Stimulated activated CD4-positive, alpha-beta T cell treated with anti-CD3 and anti-CD28 coated beads, TNF-alpha, amount 100 ng/mL, for 48 hours (primary cell): ENCODE data around the gene GAS7.

Experiments
- DNase-seq, 3 donors: peaks; one replicate each; pipeline ENCODE4 v3.0.0-alpha.2; 2020; ENCODE audit warnings: low read depth in 3 of 3

The GAS7 gene

GRCh38 chr17:10200645-10201044 is 2.2 kb upstream of the GAS7 start:
- DNase-seq: no peak

- DNase-seq: no peak
These were observed 1.6 kb upstream of the GAS7 start for GRCh38 chr17:10200016-10200415.

GRCh38 chr17:10197721-10198508 is 491 bp downstream of the GAS7 start:
- DNase-seq: no peak

- no peak for DNase-seq
These were observed 1.1 kb downstream of the GAS7 start for GRCh38 chr17:10197362-10197720.

GRCh38 chr17:10196941-10197340 is 1.5 kb downstream of the GAS7 start:
- no peak for DNase-seq

GRCh38 chr17:10196384-10196895 is 2.0 kb downstream of the GAS7 start:
- DNase-seq: no peak

GRCh38 chr17:10195090-10195805 is 3.2 kb downstream of the GAS7 start:
- DNase-seq: no peak

GRCh38 chr17:10193632-10194031 is 4.8 kb downstream of the GAS7 start:
- DNase-seq: no peak

GRCh38 chr17:10192972-10193371 is 5.4 kb downstream of the GAS7 start:
- no peak for DNase-seq

- no peak for DNase-seq
These were observed 5.9 kb downstream of the GAS7 start for GRCh38 chr17:10192461-10192860.

- no peak for DNase-seq
These were observed 10.9 kb downstream of the GAS7 start for GRCh38 chr17:10187456-10187855.

GRCh38 chr17:10186771-10187410 is 11.5 kb downstream of the GAS7 start:
- DNase-seq: no peak

GRCh38 chr17:10183931-10184930 is 14.2 kb downstream of the GAS7 start:
- no peak for DNase-seq

GRCh38 chr17:10182785-10183184 is 15.6 kb downstream of the GAS7 start:
- no peak for DNase-seq

- no peak for DNase-seq
These were observed 19.9 kb downstream of the GAS7 start for GRCh38 chr17:10178506-10178991.

GRCh38 chr17:10177913-10178505 is 20.4 kb downstream of the GAS7 start:
- no peak for DNase-seq

GRCh38 chr17:10177131-10177912 is 21.1 kb downstream of the GAS7 start:
- DNase-seq: no peak

- DNase-seq: no peak
These were observed 24.5 kb downstream of the GAS7 start for GRCh38 chr17:10173913-10174312.

- no peak for DNase-seq
These were observed 25.6 kb downstream of the GAS7 start for GRCh38 chr17:10172778-10173177.

- no peak for DNase-seq
These were observed 26.1 kb downstream of the GAS7 start for GRCh38 chr17:10172241-10172741.
